NCI-H524 (cell line): ENCODE measurements around the gene ELN.
"Not testable (repeated sequence)": the region's sequence is repeated elsewhere in the genome, so short reads cannot be mapped to it uniquely, and the experiment has no call there.

Experiments
- DNase-seq, 2 experiments: peaks; one replicate each; lab custom pipeline; 2025; lab: John Stamatoyannopoulos, UW

The ELN gene

GRCh38 chr7:74000489-74001149 is 27.4 kb upstream of the ELN start:
- no peak for DNase-seq

- no peak for DNase-seq
Observed at GRCh38 chr7:74001150-74001494, 26.9 kb upstream of the ELN start.

- DNase-seq: no peak
Observed at GRCh38 chr7:74002474-74003017, 25.4 kb upstream of the ELN start.

GRCh38 chr7:74003621-74004020 is 24.4 kb upstream of the ELN start:
- peak; percentile 16 to 75 for DNase-seq

- peak in 1 of 2 experiments; percentile 41 for DNase-seq
Observed at GRCh38 chr7:74006032-74006431, 21.9 kb upstream of the ELN start.

DNA sequence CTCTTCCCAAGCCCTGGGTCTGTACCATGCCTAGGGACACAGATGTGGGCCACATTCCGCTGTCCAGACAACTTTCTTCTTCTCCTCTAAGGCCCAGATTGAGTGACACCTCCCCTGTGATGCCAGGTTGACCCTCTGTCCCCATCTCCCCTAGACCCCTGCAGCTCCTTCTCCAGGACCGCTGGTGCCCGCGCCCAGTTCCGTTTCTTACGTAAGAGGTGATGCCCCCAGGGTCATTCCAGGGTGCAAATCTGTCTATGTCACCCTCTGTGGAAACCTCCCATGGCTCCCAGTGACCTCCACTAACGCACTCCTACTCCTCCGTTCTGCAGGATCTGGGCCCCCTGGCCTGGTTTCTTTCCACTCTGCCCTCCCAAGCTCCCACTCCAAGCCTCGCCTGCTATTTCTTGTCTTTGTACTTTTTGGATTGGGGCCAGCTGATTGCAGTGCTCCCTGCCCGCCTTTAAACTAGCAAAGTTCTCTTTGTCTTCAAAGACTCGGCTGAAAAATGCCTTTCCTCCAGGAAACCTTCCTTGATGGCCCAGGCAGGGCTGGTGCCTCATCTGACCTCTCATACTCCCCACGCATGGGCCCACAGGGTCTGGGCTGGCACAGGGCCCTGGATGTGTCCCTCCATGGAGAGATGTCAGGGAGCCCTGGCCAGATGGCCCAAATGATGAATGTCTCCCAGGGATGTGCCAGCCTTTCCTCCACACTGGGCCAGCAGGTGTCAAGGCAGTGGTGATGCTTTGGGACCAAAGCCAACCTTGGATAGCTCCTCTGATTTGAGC is 21.3 kb upstream of the ELN start:
- DNase-seq: peak in 1 of 2 experiments; percentile 49

DNA sequence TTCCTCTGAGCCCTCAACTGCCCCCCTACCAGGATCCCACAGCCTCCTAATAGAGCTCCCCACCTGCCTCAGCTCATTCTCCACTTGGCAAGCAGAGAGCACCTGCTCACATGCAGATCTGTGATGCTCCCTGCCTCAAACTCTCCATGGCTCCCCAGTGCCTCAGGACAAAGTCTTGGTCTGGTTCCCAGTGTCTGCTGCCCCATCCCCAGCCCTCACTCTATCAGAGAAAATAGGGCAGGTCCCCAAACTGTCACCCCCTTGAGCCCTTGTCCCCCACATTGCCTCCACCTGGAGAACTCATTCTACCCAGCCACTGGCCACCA is 20.8 kb upstream of the ELN start:
- DNase-seq: no peak

GRCh38 chr7:74008687-74009086 is 19.3 kb upstream of the ELN start:
- DNase-seq: no peak

- DNase-seq: peak in 1 of 2 experiments; percentile 42
Observed at GRCh38 chr7:74009719-74010118, 18.3 kb upstream of the ELN start.

DNA sequence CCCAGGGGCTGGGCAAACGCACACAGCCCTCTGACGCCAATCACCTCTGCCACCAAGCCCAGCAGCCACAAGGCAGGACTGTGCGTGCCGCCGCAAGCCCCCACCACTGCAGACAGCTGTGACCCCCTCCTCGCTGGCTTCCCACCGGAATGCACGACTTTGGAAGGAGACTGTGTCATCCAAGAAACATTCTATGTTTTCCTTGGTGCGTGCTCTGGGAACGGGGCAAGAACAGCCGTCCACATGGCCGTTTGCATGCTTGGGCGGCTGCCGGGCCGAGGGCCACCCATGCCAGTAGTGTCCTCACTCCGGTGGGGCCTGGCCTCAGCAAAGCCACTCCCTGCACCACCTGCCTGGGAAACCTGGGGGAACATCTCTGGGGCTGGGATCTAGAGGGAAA is 17.6 kb upstream of the ELN start:
- DNase-seq: no peak

DNA sequence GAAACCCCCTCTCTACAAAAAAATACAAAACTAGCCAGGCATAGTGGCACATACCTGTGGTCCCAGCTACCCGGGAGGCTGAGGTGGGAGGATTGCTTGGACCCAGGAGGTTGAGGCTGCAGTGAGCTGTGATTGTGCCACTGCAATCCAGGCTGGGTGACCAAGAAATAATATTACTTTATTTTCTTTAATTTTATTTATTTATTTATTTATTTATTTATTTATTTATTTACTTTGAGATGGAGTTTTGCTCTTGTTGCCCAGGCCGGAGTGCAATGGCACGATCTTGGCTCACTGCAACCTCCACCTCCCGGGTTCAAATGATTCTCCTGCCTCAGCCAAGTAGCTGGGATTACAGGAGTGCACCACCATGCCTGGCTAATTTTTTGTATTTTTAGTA is 16.6 kb upstream of the ELN start:
- not testable (repeated sequence) for DNase-seq

- no peak for DNase-seq
Observed at GRCh38 chr7:74012842-74013249, 15.1 kb upstream of the ELN start.

DNA sequence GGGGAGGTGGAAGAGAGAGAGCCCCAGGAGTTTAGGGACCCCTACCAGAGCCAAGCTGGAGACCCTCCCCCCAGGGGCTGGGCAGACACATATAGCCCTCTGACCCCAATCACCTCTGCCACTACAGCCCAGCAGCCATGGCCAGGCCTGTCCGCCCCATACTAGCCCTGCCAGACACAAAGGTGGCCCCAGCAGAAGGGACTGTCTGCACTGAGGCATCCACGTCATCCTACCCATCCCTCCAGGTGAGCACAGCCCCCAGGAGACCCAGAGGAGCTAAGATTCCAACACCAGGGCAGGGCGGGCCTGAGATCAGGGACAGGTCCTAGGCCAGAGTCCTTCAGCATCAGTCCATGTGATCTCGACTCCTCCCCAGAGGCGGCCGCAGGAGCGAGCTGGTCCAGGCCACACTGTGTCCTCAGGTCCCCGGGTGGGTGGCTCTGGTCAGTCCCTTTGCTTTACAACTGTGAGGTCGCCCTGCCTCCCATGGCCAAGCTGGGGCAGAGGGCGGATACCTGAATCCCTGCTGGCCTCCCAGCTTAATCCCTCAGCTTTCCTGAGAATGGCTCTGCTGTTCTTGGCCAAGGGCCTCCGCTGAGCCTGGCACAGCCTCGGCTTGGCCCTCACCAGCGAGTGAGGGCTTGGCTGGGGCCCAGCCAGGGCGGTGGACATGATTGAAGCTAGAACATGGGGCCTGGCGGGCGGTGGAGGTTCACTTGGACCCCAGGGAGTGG is 14.3 kb upstream of the ELN start:
- peak in 1 of 2 experiments; percentile 6 for DNase-seq

DNA sequence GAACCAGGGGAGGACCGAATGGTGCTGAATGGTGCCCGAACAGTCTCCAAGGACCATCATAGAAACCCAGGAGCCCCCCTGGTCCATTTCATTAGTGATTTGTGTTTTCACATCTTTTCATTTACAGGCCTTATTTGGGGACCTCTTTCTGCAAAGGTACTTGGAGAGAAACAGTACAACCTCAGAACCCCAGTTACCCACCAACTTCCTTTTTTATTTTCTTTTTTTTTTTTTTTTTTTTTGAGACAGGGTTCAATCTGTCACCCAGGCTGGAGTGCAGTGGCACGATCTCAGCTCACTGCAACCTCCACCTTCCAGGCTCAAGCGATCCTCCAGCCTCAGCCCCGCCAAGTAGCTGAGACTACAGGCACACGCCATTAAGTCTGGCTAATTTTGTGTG is 13.0 kb upstream of the ELN start:
- DNase-seq: no peak

- DNase-seq: no peak
Observed at GRCh38 chr7:74015670-74016069, 12.3 kb upstream of the ELN start.

DNA sequence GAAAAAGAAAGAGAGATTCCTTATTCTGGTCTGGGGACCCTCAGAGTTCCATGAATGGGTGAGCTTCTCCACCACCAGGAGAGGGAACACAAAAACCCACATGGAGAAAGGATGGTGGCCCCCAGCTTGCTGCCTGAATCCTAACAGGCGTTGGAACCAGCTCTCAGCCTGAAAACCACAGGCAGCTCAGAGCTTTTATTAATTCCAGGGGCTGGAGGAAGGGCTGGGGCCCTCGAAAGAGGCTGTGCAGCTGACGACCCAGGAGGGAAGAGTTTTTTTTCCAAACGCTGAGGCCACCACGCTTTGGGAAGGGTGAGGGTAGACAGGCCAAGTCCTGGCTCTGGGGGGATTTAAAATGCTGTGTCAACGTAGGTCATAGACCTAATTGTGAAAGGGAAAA is 10.8 kb upstream of the ELN start:
- DNase-seq: no peak

DNA sequence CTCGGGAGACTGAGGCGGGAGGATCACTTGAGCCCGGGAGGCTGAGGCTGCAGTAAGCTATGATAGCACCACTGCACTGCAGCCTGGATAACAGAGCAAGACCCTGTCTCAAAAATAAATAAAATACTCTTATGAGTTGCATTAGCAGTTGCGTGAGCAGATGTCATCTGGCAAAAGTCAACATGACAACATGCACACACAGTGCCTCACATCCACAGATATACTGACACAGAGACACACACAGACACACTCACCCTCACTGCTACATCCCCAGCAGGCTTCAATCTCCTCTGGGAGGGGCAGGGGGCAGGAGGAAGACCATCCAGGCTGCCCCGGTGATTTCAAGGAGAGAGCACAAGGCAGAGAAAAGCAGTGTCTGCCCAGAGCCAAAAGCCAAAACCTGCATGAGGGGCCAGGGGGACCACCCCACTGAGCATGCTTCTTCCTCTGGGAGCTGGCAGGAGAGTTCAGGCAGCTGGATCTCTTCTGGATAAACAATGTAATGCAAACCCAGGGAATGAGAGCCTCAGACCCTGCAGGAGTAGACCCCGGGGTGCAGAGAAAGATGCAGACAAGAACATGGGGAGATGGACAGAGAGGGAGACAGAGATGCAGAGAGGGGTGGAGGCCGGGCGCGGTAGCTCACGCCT is 9.6 kb upstream of the ELN start:
- no peak for DNase-seq

DNA sequence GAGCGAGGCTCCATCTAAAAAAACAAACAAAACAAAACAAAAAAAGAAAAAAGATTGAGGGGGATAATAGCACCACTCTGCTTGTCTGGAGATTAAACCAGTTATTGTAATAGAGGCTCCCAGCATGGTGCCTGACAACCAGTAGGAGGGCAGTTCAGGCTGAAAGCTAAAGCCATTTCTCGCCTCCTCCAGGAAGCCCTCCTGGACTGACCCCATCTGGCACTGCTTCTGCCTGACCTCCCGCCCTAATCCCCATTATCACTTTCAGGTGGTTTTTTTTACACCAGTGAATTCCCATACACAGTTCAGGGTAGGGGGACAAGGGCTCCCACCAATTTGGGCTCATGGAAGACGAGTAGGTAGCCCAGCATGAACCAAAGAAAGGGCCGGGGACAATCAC is 8.8 kb upstream of the ELN start:
- DNase-seq: no peak

- DNase-seq: no peak
Observed at GRCh38 chr7:74020390-74020789, 7.6 kb upstream of the ELN start.

GRCh38 chr7:74021546-74022320 is 6.2 kb upstream of the ELN start:
- DNase-seq: no peak

GRCh38 chr7:74022507-74022906 is 5.5 kb upstream of the ELN start:
- DNase-seq: no peak

GRCh38 chr7:74023092-74023536 is 4.9 kb upstream of the ELN start:
- DNase-seq: no peak
